Mesenteric fat pad (tissue), 1 donor: ENCODE measurements around the gene MMEL1. TPM values are rescaled to one million over a fixed set of nuclear protein-coding genes. Genes with fewer than 3 reads are reported as not detected.
"Not testable (repeated sequence)": the region's sequence is repeated elsewhere in the genome, so short reads cannot be mapped to it uniquely, and the experiment has no call there.

Experiments used
- DNase-seq: peaks from one replicate; pipeline ENCODE4 v3.0.0-alpha.2; 2020; ENCODE audit warnings: low spot score
- total RNA-seq: library from RNA; stranded (reverse); fragmentation: NEBNext Ultra II Directional; extraction: Animal tissue kit (Norgen Biotek cat#: 25700); gene quantifications from one replicate; pipeline ENCODE4 v1.2.1, GENCODE V29; 2021
- donor health status: DM: yes; HTN: yes; CAD: no.

MMEL1 gene
- total RNA-seq, 1 donor from 2014 or later, result 3.2 TPM

- no peak for DNase-seq
These were observed 41.1 kb downstream of the MMEL1 start for GRCh38 chr1:2591581-2592261.

DNA sequence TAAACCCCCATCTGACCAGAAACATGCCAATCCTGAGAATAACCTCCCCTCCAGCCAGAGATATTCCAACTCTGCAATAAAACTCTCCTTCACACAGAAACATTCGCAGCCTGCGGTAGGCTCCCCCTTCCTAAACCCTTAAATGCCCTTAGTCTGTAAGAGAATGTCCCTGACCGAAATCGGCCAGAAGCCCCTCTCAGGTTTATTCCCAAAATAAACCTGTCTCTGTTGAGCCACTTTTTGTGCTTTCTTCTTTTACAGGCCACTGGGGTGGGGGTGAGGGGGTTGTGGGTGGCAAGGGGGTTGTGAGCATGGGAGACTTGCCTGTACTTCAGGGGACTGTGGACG lies 41.6 kb downstream of the MMEL1 start:
- DNase-seq, result no peak

- no peak for DNase-seq
These were observed 42.3 kb downstream of the MMEL1 start for GRCh38 chr1:2590233-2591141.

DNA sequence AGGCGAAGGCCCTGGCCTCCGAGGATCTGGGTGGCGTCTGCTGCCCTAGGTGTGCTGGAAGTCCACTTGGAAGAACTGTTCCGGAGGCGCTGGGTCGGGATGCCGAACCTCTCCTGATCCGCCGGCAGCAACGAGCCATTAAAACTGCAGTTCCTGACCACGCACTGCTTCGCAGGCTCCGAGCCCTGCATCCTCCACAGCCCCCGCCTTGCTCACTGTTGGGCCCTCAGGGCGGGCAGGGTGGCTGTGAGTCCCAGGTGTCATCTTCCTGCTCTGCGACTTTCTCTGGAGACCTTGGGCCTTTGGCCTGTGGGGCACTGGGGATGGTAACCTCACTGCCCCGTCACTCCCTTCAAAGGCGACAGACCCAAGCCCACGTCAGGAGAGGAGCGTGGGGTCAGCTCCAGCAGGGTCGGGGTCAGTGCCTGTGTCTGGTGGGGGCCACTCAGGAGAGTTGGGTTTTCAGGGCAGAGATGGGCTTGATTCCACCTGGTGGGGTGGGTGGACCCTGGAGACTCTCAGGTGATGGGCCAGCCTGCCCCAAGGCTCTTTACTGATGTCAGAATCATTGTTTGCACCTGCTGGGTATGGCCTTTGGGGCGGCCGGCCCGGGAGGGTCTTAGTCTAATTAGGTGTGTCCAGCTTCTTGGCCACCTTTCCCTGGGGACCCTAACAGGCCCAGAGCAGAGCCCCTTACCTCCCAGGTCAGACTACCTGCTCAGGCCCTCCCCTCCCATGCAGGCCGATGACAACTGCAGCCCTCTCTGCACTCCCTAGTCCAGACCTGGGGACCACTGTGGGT lies 43.2 kb downstream of the MMEL1 start:
- DNase-seq, result no peak

DNA sequence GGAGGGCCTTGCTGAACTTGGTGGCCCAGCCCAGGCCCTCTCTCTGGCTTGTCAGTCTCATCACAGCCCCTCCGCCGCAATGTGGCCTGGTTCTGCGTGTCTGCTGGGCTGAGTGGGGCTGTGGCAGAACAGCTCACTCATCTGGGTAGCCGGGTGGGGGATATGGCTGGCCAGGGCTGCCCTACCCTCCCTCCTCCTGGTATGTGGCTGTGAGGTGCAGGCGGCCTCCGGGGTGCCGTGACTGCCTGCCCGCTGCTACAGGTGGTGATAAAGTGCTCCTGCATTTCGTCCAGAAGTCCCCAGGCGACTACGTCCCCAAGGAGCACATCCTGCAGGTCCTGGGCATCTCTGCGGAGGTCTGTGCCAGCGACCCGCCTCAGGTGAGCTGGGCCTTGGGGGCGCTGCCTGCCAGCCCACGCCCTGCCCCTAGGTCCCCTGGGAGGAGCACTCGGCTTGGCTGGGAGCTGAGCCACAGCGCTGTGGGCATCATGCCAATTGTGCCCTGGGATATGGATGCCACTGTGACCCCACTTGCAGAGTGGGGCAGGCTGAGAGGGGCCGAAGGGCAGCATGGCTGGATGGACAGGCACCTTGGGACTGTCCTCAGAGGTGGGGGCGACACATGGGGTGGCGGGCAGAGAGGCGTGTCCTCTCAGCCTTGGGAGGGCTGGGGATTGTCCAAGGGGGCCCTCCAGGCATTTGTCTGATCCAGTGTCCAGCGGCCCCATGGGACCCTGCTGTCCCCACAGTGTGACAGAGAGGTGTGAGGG lies 44.0 kb downstream of the MMEL1 start:
- no peak for DNase-seq

- DNase-seq, result no peak
These were observed 44.8 kb downstream of the MMEL1 start for GRCh38 chr1:2587860-2588571.

DNA sequence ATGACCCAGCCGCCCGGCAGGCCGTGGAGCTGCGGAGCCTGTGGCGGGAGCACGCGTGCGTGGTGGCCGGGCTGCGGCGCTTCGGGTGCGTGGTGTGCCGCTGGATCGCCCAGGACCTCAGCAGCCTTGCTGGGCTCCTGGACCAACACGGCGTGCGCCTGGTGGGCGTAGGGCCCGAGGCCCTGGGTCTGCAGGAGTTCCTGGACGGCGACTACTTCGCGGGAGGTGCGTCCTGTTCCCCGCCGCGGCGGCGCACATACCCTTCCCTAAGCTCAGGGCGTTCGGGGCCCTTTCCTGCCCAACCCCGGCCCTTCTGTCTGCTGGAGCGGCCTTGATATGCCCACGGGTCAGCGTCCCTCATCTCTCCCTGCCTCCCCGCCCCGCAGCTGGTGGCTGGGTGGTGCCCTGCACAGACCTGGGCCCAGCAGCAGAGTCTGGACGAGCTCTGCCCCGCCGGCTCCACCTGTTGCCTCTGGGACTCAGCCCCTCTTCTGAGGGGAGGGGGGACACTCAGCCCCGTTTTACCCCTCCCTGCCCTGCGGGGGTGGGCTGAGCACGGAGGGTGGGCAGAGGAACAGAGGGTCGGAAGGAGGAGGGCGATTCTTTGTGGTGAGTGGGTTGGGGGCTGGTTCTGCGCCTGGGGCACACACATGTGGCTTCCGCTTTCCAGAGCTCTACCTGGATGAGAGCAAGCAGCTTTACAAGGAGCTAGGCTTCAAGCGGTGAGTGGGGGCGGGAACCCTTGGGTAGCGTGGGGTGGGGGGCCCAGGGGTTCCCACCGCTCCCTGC lies 45.6 kb downstream of the MMEL1 start:
- DNase-seq, result no peak

DNA sequence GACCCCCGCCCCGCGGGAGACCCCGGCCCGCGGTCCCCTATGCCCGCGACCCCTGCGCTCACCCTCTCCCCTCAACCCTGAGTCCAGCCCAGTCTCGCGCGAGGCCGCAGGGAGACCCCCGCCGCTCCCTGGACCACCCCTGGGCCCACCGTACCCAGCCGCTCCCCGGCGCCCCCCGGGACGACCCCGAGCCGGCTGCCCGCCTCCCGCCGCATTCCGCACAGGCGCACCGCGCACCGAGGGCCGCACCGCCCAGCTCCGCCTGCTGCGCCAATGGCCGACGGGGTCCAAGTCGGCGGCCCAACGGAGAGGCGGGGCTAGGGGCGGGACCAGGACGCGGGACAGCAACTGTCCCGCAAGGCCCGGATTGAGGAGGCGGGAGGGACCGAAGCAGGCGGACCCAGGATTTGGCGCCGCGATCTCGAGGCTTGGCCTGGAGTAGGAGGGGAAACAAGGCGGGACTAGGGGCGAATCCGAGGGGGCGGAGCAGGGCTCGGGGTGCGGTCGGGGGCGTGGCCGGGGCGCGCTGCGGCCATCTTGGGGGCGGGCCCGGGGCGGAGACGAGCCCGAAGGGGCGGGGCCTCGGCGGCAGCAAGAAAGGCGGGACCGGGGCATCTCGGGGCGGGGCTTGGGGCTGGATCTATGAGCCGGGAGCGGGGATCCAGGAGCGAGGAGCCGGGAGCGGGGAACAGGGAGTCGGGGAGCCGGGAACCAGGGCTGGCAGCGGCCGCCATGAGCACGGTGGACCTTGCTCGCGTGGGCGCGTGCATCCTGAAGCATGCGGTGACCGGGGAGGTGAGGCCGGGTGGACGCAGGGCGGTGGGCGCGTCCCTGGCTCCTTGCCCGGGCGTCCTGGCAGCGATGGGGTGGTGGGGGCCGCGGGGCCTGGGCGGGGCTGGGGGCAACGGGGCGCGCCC lies 46.4 kb downstream of the MMEL1 start, which contains the start of gene PRXL2B:
PRXL2B (plus strand) TSS at position 624 of the 917 bp plus-strand sequence; CDS start at position 733, 109 bp downstream.
- peak; percentile 100 for DNase-seq

DNA sequence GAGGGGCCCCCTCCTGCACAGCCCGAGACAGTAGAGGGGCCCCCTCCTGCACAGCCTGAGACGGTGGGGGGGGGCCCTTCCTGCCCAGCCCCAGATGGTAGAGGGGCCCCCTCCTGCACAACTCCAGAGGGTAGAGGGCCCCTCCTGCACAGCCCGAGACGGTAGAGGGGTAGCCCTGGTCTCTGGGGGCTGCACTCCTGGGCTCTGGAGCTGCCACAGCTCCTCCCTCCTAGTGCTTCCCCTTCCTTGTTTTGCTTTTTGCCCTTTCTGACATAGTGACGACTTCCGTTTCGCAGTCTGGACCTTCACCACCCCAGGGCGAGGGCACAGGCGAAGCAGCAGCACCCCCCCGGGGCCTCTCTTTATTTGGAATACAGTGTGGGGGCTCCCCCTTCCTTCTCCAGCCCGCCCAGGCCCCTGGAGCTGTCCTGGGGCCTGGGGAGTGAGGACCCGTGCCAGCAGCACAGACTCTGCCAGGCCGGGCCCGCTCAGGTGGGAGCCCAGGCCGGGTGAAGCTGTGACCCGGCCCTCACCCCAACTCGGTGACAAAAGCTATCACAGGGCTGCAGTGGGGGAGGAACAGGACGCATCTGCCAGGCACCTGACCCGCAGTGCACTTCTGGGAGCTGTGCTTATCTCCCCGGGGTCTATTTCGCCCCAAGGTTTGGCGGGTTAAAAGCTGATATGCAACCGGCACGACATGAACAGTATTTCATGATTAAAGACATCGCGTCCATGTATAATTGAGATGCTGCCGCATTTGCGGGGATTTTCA lies 47.3 kb downstream of the MMEL1 start:
- DNase-seq, result no peak

DNA sequence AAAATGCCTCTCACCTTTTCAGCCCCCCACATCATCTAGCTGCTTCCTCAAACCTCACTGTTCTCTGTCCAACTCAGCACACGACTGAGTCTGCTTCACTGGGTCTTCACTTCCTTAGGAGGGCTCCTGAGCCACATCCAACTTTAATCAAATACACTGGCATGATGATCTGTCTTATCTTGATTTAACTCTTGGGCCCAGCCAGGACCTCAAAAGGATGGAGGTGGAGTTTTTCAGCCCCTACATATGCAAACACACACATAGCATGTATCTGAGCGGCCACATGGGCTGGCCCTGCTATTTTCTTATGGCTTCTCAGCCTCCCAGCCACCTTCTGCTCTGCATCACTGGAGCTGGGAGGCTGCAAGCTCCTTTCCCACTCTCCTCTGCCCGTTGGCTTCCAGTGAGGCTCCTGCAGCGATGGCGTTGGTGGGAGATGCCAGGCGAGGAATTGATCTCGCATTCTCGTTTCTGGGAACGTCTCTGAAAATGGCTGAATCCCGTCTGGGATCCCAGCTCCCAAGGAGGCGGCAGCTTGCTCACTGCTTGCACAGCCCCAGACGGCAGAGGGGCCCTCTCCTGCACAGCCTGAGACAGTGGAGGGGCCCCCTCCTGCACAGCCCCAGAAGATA lies 48.0 kb downstream of the MMEL1 start:
- DNase-seq, result no peak

DNA sequence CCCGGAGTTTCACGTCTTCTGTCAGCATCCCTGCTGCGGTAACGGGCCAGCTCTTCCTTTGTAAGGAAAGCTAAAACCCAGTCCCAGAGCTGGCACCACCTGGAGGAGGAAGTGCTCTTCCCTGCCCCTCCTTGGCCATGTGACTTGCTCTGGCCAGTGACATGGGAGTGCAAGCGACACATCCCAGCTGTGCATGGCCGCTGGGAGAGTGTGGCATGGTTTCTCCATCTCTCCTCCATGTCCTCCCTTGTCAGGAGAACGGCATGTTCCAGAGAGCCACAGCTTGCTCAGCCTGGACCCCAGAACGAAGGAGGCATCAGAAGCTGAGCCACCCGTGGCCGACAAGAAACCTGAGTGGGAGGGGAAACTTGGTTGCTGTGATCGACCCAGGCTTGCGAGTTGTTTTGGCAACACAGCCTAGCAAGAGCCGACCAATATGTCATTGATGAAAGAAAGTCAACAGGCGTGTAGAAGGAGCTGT lies 48.9 kb downstream of the MMEL1 start:
- DNase-seq, result no peak

DNA sequence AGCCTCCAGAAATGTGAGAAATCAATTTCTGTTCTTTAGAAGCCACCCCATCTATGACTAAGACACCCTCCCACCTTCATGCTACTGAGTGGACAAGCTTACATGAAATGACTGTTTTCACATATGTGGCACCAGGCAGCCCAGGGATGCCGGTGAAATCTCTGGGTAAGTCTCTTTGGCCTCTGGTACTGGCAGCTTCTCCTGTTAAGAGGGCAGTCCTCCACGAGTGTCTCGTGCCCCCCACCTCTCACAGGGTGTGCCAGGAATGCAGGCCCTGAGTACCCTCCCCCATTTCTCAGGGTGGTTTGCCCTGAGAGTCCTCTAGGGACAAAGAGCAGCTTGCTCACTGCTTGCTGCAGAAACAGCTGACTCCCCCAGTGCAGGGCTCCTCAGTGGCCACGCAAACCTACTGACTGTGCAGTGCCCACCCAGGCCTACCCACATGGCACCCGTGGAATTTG lies 49.5 kb downstream of the MMEL1 start:
- no peak for DNase-seq

DNA sequence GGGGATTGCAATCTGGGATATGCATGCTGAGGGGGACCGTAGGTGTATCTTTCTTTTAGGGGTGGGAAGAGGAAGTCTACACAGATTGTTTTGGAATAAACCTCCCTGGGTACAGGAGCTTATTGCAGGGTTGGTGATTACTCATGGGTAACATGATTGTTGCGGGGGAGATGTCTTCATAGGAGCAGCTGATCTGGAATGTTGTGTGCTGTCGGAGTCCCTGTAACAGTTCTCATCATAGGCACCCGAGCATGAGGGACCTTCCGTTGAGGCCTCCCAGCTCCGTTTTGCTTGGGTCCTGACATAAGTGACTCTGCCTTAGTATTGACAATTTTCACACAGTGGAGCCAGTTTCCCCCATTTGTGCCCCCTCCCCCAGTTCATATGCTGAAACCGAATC lies 50.4 kb downstream of the MMEL1 start:
- no peak for DNase-seq

DNA sequence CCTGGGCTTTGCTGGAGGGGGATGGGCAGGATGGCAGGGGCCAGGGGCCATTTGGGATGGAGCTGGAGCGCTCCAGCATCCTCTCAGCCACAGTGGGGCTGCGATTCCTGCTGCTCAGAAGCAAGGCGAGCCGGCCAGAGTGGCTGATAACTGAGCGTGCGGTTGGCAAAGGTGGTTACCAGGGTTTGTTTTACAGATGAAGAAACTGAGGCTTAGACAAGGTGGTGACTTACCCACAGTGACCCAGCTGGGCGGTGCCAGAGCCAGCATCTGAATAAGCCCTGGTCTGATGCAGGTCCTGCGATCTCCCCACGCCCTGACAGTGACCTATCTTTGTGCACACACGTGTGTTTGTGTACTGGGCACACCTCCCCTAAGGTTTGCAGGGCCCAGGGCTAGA lies 52.1 kb downstream of the MMEL1 start:
- no peak for DNase-seq

DNA sequence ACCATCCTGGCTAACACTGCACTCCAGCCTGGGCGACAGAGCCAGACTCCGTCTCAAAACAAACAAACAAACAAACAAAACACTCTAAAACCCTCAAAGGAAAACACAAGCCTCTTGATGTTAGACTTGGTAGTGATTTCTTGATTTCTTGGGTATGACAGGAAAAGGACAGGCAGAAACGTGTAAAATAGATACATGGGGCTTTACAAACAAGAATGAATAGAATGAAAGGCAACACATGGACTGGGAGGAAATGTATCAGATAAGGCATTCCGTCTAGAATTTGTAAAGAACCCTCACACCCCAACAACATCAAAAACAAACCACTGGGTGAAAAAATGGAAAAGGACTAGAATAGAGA lies 54.1 kb downstream of the MMEL1 start:
- DNase-seq, result no peak

DNA sequence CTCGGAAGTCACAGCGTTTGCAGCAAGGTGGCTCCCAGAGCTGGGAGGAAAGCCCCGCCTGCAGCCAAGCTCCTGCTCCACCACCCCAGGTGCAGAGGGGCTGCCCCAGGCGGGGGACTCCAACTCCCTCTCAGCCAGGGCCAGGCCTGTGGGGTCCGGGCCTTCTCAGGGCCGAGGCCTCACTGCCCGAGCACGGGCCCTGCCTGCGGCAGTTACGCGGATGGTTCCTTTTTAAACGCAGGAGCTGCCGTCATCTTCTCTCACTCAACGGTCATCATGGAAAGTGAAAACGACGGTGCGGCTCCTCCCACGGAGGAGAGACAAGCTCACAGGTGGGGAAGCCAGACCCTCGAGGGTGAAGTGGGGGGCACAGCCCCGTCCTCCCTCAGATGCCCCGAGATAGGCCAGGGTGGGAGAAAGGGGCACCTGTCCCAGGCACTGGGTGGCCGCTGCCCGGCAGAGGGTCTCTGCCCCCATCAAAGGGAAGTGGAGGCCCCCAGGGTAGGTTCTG lies 55.2 kb downstream of the MMEL1 start:
- not testable (repeated sequence) for DNase-seq
